Activated gamma-delta T cell (primary cell): Measurements from ENCODE around the gene CHSY3.

Source experiments
- DNase-seq: peaks from one replicate; lab custom pipeline; 2025; lab: John Stamatoyannopoulos, UW
- total RNA-seq, 2 donors: gene quantifications; one replicate each; lab custom pipeline; 2026; lab: John Stamatoyannopoulos, UW

Gene CHSY3
- total RNA-seq: 0.05 to 0.31 reads per million in 2 donors

DNA sequence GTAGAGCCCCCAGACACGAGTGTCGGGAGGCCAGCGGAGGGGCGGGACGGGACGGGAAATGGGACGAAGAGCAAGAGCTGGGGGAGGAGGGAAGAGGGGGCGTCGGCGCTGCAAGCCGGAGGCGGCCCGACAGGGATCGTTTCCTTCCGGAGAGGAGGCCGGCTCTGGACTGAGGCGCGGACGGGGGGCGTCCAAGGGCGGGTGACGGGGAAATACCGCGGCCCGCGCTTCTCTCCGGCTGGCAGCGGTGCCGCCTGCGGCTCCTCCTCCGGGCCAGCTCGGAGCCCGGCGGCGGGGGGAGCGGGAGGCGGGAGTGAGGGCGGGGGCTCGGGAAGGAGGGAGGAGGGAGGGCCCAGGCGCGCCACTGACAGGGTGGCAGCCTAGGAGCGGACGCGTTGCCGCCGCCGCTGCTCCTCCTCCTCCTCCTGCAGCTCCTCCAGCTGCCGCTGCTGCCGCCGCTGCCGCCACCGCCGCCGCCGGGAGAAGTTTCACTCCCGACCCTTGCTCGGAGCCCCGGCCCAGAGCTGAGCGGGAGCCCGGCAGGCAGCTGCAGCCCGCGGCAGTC lies at the start of gene CHSY3:
Gene CHSY3 (plus strand): TSS at position 364 of the 565 bp plus-strand sequence.
- no peak for DNase-seq

- no peak for DNase-seq
Measured at GRCh38 chr5:129856325-129856724, 47.9 kb upstream of the CHSY3 start.

DNA sequence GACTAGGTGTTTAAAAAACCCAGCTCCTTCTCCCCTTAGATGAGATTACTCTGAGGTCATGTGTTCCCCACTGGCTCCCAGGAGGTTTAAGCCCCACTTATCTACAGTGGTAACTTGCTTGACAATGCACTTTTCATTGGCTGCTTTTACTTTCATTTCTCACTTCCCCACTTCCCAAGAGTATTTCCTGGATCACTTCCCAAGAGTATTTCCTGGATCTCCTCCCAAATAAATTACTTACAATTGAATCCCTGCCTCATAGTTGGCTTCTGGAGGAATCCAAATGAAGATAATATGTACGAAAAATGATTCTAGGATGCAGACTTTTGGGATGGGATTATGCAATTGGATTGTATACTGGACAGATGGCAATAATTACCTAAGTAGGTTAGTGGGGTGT lies 47.1 kb upstream of the CHSY3 start:
- DNase-seq: no peak

DNA sequence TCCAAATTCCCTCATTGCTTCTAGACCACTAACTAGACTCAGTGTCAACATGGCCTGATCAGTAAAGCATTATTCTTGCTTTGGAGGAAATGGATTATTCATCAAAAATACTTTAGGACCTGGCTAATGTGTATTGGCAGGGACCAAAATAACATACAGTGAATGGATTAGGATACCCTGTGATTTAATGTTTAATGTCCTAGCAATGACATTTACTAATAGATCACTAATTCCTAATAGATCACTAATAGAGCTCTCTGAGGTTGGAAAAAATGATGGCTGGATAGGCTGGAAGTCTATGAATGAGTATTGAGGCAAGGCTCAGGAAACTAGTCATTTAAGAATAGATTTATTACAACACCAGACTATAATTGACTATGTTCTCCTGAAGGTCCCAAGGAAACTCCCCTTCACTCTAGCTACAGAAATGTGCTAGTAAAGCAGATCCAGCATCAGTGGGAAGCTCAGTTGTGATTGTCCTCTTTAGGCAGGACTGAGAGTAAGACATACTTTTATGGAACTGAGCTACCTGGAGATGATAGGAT lies 46.1 kb upstream of the CHSY3 start:
- DNase-seq: no peak

DNA sequence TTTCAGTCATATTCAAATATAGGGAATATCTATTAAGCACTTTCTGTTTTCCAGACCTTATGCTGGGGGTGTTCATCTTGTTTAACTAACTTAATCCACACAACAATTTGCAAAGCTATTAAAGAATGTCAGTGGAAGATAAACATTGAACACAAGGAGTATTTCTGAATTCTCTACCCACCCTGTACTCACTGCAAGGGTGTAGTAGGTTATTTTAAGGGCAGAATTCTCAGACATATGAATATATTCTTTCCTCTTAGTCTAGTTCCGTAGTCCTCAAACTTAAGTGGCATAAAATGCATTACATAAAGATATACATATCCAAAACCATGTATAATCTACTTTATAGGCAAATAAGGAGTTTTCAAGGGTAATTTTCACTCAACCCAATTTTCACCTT lies 19.9 kb upstream of the CHSY3 start:
- DNase-seq: no peak

DNA sequence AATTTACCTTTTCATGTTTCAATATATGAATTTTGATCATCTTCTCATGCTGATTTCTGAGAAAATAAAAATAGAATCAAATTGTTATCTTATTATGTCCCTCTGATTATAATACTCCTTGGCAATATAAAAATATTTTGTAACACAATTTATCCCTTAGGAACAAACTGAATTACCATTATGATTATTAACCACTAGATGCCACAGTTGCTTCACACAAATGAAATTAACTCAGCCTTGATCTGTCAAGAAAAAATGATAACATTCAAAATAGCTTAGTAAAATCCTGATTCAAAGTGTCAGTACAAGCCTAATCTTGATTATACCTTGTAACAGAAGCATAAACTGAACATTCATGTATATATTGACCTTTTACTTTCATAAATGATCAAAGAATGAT lies 4.8 kb upstream of the CHSY3 start:
- no peak for DNase-seq

DNA sequence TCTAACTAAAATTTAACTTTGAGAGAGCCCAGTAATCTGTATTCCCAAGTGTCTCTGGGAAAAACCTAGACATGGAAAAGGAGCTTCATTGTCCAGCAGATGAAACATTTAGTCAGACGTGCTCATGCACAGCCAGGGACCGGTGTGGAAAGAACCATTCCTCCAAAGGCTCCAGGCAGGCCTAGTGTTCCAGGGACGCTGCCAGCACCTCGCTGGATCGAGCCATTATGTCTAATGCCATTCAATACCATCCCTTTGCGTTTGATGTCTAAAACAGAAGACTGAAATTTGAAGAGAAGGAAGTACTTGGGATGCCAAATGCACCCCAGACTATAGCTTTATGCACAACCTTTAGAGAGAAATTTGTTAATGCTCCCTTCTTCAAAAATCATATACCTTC lies 1.4 kb upstream of the CHSY3 start:
- no peak for DNase-seq

DNA sequence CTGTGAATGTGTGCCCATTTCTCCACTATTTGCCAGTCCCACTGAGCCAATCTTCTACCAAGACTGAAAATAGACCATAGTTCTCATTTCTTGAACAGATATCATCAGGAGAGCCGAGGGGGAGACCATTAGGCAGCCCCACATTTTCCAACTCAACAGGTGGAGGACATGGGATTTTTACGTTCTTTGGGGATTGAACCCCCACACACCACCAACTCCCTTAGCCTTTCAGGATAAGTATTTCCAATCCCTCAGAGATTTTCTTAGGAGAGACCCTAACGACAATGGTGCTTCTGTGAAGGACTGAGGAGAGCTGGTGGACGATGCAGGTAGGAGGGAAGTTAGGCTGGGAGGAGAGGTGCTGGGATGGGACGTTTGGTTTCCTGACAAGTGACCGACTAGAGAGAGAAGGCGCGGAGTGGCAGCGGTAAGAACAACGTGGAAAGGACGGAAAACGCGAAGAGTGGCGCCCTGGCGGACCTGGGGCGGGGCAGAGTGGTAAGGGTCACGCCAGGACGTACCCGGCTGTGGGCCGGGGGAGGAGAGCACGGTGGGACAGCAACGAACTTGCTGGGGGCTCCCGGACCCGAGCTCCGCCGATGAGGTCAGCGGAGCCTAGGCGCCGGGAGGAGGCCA lies 681 bp upstream of the CHSY3 start:
- DNase-seq: no peak

DNA sequence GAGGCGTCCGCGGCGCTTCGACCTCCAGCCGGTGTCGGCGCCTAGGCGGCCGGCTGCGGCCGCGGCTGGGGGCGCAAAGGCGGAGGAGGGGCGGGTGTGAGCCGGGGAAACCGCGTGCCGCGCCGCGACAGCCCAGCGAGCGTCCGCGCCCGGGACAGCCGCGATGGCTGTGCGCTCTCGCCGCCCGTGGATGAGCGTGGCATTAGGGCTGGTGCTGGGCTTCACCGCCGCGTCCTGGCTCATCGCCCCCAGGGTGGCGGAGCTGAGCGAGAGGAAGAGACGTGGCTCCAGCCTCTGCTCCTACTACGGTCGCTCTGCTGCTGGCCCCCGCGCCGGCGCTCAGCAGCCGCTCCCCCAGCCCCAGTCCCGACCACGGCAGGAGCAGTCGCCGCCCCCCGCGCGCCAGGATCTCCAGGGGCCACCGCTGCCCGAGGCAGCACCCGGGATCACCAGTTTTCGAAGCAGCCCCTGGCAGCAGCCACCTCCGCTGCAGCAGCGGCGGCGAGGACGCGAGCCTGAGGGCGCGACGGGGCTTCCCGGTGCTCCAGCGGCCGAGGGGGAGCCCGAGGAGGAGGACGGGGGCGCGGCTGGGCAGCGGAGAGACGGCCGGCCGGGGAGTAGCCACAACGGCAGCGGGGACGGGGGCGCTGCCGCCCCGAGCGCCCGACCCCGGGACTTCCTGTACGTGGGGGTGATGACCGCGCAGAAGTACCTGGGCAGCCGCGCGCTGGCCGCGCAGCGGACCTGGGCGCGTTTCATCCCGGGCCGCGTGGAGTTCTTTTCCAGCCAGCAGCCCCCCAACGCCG lies 605 bp downstream of the CHSY3 start:
- no peak for DNase-seq

- DNase-seq: no peak
Measured at GRCh38 chr5:129905473-129906176, 1.4 kb downstream of the CHSY3 start.

DNA sequence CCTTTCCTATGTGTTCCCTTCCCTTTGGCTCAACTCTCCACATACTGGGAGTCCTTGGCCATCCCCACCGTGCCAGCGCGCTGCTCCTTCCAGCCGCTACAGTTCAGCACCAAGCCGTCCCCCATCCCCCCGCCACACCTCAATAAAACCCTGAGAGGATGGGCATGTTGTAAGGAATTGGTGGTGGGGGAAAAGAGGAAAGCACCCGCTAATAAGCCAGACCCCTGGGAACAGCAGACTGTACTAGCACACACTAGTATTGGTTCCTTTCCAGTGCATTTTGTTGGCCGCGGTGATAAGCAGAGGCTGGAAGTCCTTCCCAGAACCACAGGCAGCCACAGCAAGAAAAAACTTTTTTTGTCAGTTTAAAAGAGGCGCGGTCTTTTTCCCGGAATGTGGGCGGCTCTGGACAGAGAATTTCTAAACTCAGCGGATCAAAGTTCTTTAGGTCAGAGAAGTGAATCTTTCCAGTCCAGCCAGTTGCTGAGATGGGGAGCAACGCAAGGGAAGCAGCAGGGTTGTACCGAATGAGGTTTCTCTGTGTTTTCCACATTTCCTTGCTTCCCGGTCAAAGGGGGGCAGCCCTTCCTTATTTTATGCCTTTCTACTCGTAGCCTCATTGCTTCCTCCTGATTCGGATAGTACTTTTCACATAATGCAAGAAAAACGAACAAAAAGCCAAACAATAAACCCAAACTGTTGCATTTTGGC lies 2.1 kb downstream of the CHSY3 start:
- no peak for DNase-seq

- DNase-seq: no peak
Measured at GRCh38 chr5:129909225-129909624, 5.0 kb downstream of the CHSY3 start.

DNA sequence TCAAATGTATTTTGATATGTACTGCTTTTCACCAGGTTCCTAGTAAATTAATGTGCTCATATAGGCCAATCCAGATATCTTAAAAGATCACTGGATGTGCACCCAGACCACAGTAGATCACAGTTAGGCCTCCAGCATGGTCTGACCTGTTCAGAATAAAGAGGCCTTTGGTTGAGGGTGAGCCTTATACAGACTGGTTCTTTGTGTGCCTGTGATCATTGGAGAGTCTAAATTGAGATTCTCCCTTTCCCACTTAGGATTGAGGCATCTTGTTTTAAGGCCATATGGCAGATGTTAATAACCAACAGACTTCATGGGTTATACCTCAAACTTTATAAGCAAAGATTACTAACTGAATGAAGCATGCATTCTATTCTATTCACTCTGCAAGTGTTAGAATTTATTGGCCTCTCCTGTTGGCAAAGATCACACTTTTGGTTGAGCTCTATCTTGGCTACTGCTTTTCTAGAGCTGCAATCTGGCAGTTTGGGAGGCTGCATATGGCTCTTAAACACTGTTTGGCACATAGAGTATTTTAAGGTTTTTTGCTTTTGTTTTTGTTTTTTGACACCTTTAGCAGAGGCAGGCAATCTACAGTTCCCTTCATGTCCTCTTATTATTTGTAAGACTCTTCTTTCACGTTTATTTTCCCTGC lies 8.5 kb downstream of the CHSY3 start:
- no peak for DNase-seq

DNA sequence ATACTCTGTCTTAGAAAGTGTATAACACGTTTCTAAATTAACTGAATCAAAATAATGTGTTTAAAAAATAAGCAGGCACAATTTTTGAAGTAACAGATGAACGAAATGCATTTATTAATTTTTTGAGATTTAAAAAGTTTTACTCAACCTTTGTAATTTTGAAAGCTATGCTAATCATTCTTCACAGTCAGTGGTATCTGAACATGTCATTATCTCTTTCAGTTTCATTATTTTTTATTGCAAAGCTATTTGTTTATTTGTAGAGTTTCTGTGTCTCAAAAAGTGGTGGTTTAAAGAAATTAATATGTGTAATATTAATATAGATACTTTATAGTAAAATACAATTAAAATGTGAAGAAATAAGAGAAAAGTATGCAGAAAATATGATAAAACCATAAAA lies 11.2 kb downstream of the CHSY3 start:
- DNase-seq: no peak

DNA sequence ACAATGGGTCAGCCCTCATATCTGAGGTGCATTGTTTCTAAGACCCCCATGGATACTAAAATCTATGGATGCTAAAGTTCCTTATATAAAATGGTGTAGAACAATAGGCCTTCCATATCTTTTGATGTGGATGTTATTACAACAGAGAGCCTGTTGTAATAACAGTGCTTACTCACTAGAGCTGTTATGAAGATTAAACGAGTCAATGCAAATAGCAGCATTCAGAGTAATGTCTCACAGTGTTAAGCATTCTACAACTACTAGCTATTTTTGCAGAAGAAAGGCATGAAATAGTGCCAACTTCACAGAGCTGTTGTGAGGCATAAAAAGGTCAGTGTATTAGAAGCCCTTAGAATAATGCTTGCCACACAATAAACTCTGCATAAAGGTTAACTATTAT lies 13.0 kb downstream of the CHSY3 start:
- DNase-seq: no peak

DNA sequence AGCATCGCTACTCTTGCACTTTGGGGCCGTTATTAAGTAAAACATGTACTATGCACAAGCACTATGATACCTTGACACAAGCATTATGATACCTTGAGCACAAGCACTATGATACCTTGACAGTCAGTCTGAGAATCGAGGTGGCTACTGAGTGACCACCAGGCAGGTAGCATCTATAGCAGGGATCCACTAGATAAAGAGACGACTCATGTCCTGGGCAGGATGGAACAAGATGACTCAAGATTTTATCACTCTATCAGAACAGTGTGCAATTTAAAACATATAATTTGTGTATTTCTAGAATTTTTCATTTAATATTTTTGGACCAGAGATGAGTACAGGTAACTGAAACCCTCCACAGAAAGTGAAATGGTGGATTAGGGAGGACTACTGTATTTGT lies 16.9 kb downstream of the CHSY3 start:
- DNase-seq: no peak

GRCh38 chr5:129930221-129930620 lies 26.0 kb downstream of the CHSY3 start:
- DNase-seq: no peak

- no peak for DNase-seq
Measured at GRCh38 chr5:129935626-129936025, 31.4 kb downstream of the CHSY3 start.

- DNase-seq: no peak
Measured at GRCh38 chr5:129938077-129938476, 33.8 kb downstream of the CHSY3 start.

DNA sequence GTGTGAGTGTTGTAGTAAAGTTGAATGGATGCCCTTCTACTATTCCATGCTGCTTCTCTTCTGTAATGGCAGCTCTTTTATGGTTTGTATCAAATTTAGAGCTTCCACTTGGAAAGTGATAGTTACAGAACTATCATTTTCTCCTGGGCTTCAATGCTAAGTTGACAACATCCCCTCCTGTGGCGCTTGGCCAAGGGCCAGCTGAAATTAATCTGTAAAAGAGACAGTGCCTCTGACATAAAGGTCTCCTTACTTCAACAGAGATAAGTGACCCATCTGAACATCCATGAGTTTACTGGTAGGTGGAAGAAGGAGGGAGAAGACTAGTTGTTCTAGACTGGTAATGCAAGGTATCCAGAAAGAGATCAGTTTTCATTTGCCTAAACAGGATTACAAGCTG lies 39.7 kb downstream of the CHSY3 start:
- DNase-seq: no peak

- DNase-seq: no peak
Measured at GRCh38 chr5:129945028-129945427, 40.8 kb downstream of the CHSY3 start.
